Middle frontal gyrus (tissue), 1 donor: ENCODE results near the gene NHSL2.
"Not testable (repeated sequence)": the region's sequence is repeated elsewhere in the genome, so short reads cannot be mapped to it uniquely, and the experiment has no call there.

Experiments used
- DNase-seq: peaks from one replicate; pipeline ENCODE4 v3.0.0-alpha.2; 2015; ENCODE audit warnings: low spot score; ENCODE audit errors: extremely low spot score

Gene NHSL2

GRCh38 chrX:71910643-71910985 is at the start of gene NHSL2:
TSS of gene NHSL2 (plus strand) at chrX:71910845.
- no peak for DNase-seq

- DNase-seq, result no peak
Measured at GRCh38 chrX:71867680-71868079, 43.0 kb upstream of the NHSL2 start.

- DNase-seq, result not testable (repeated sequence)
Measured at GRCh38 chrX:71869566-71869965, 41.1 kb upstream of the NHSL2 start.

- no peak for DNase-seq
Measured at GRCh38 chrX:71870208-71871098, 40.2 kb upstream of the NHSL2 start.

- DNase-seq, result no peak
Measured at GRCh38 chrX:71871367-71871766, 39.3 kb upstream of the NHSL2 start.

- no peak for DNase-seq
Measured at GRCh38 chrX:71872542-71873458, 37.8 kb upstream of the NHSL2 start.

GRCh38 chrX:71873459-71873833 is 37.2 kb upstream of the NHSL2 start:
- no peak for DNase-seq

- not testable (repeated sequence) for DNase-seq
Measured at GRCh38 chrX:71876841-71877240, 33.8 kb upstream of the NHSL2 start.

- no peak for DNase-seq
Measured at GRCh38 chrX:71885099-71885498, 25.5 kb upstream of the NHSL2 start.

- no peak for DNase-seq
Measured at GRCh38 chrX:71895607-71896006, 15.0 kb upstream of the NHSL2 start.

- no peak for DNase-seq
Measured at GRCh38 chrX:71906144-71906543, 4.5 kb upstream of the NHSL2 start.

- no peak for DNase-seq
Measured at GRCh38 chrX:71908387-71908786, 2.3 kb upstream of the NHSL2 start.

- no peak for DNase-seq
Measured at GRCh38 chrX:71909956-71910355, 689 bp upstream of the NHSL2 start.

- DNase-seq, result no peak
Measured at GRCh38 chrX:71910986-71911730, 513 bp downstream of the NHSL2 start.

- DNase-seq, result no peak
Measured at GRCh38 chrX:71911731-71912050, 1.0 kb downstream of the NHSL2 start.

GRCh38 chrX:71912156-71912555 is 1.5 kb downstream of the NHSL2 start:
- no peak for DNase-seq

- DNase-seq, result no peak
Measured at GRCh38 chrX:71913156-71913950, 2.7 kb downstream of the NHSL2 start.

- DNase-seq, result no peak
Measured at GRCh38 chrX:71917621-71918343, 7.1 kb downstream of the NHSL2 start.

- no peak for DNase-seq
Measured at GRCh38 chrX:71919431-71919830, 8.8 kb downstream of the NHSL2 start.

GRCh38 chrX:71919886-71920285 is 9.2 kb downstream of the NHSL2 start:
- DNase-seq, result no peak
